ENCODE results near the gene ZNF554.
A peak's percentile ranks its signal among the peaks of the same experiment; 100 is the strongest.

The ZNF554 gene

GRCh38 chr19:2841855-2842574 is 22.3 kb downstream of the ZNF554 start:
- Mint-ChIP-seq H3K36me3 (ENCODE audit: low read depth) (peaks cover 74% of the 10 kb centered on the region), H3K4me3 (peak overlapping the region; percentile 84 to 93 (median 93)), H3K4me1 (peaks cover 23% of the 10 kb centered on the region), H3K27ac (peak overlapping the region; percentile 21 to 74 (median 73)), H3K9me3 (peaks cover 25% of the 10 kb centered on the region), H3K27me3 (ENCODE audit: low read depth) (no peaks in the 10 kb centered on the region)
- TF ChIP-seq CTCF (IDR thresholded peaks at IDR 0.05; ENCODE audit: unreplicated experiment in 3 of 3) = no peak

GRCh38 chr19:2845107-2845506 is 25.4 kb downstream of the ZNF554 start:
- Mint-ChIP-seq H3K4me1 (peaks cover 26% of the 10 kb centered on the region), H3K27me3 (ENCODE audit: low read depth) (no peaks in the 10 kb centered on the region), H3K27ac (peak overlapping the region in 1 of 3 experiments; percentile 28), H3K9me3 (peaks cover 37% of the 10 kb centered on the region), H3K36me3 (ENCODE audit: low read depth) (peaks cover 84% of the 10 kb centered on the region), H3K4me3 (peak overlapping the region; percentile 34 to 80 (median 53))
- no peak for TF ChIP-seq CTCF (IDR thresholded peaks at IDR 0.05; ENCODE audit: unreplicated experiment in 3 of 3)

GRCh38 chr19:2846180-2846894 is 26.7 kb downstream of the ZNF554 start:
- Mint-ChIP-seq H3K9me3 (peaks cover 47% of the 10 kb centered on the region), H3K4me1 (peaks cover 26% of the 10 kb centered on the region), H3K4me3 (peak overlapping the region in 2 of 3 experiments; percentile 60 to 67), H3K36me3 (ENCODE audit: low read depth) (peaks cover 86% of the 10 kb centered on the region), H3K27ac (peak overlapping the region; percentile 3 to 67 (median 39)), H3K27me3 (ENCODE audit: low read depth) (no peaks in the 10 kb centered on the region)
- TF ChIP-seq CTCF (IDR thresholded peaks at IDR 0.05; ENCODE audit: unreplicated experiment in 3 of 3) = no peak

- H3K27ac Mint-ChIP-seq = no peak overlapping the region
- TF ChIP-seq CTCF (IDR thresholded peaks at IDR 0.05; ENCODE audit: unreplicated experiment in 3 of 3) = no peak
- H3K4me1 Mint-ChIP-seq = peaks cover 21% of the 10 kb centered on the region
- H3K4me3 Mint-ChIP-seq = no peak overlapping the region
- H3K36me3 Mint-ChIP-seq (ENCODE audit: low read depth) = peaks cover 92% of the 10 kb centered on the region
- H3K9me3 Mint-ChIP-seq = peaks cover 55% of the 10 kb centered on the region
- no peaks in the 10 kb centered on the region for H3K27me3 Mint-ChIP-seq (ENCODE audit: low read depth)
Measured at GRCh38 chr19:2847507-2847906, 27.8 kb downstream of the ZNF554 start.

GRCh38 chr19:2848616-2849015 is 28.9 kb downstream of the ZNF554 start:
- peaks cover 93% of the 10 kb centered on the region for H3K36me3 Mint-ChIP-seq (ENCODE audit: low read depth)
- H3K27ac Mint-ChIP-seq = no peak overlapping the region
- TF ChIP-seq CTCF (IDR thresholded peaks at IDR 0.05; ENCODE audit: unreplicated experiment in 3 of 3) = no peak
- H3K4me3 Mint-ChIP-seq = no peak overlapping the region
- H3K9me3 Mint-ChIP-seq = peaks cover 65% of the 10 kb centered on the region
- H3K4me1 Mint-ChIP-seq = peaks cover 19% of the 10 kb centered on the region
- H3K27me3 Mint-ChIP-seq (ENCODE audit: low read depth) = no peaks in the 10 kb centered on the region
